Central memory CD4-positive, alpha-beta T cell (primary cell): ENCODE data around the gene NACA2.
"Not testable (repeated sequence)": the region's sequence is repeated elsewhere in the genome, so short reads cannot be mapped to it uniquely, and the experiment has no call there.

Experiments
- DNase-seq: peaks from one replicate; pipeline ENCODE4 v3.0.0; 2022
- total RNA-seq, 3 experiments: gene quantifications; one replicate each; lab custom pipeline; 2026; lab: John Stamatoyannopoulos, UW

The NACA2 gene
- total RNA-seq: 1.9 to 7.7 (median 5.5) reads per million in 3 experiments

DNA sequence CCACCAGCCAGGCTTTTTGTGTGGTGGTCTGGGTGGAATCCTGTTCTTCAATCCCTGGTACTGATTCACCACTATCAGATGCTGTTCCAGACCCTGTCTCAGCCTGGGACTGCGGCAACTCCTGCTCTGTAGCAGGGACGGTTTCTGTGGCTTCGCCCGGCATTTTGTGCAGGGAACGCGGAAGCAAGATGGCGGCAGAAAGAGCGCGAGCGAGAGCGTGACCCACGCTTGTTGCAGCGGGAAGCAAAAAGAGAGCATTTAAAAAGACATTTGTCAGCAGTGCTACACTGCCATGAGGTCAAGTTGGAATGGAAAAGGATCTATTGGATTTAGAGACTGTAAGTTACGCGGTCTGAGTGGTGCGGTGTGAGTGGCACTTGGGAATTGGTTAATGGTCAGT lies at the start of gene NACA2:
Gene NACA2, minus strand, starts transcription at position 202 of the 400 bp plus-strand sequence. Its CDS starts 39 bp downstream, at position 163.
- no peak for DNase-seq

DNA sequence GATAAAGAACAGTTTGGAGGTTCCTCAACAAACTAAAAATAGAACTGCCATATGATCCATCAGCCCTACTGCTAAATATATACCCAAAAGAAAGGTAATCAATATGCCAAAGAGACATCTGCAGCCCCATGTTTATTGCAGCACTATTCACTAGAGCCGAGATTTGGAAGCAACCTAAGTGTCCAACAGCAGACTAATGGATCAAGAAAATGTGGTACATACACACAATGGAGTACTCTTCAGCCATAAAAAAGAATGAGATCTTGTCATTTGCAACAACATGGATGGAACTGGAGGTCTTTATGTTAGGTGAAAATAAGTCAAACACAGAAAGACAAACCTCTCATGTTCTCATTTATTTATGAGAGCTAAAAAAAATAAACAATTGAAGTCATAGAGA lies 48.8 kb upstream of the NACA2 start:
- DNase-seq: no peak

DNA sequence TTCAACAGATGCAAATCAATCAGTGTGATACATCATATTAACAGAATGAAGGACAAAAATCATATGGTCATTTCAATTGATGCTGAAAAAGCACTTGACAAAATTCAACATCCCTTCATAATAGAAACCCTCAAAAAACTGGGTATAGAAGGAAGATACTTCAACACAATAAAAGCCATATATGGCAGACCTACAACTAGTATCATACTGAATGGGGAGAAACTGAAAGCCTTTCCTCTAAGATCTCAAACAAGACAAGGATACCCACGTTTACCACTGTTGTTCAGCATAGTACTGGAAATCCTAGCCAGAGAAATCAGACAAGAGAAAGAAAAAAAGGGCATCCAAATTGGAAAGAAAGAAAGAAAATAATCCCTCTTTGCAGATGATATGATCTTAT lies 47.1 kb upstream of the NACA2 start:
- no peak for DNase-seq

DNA sequence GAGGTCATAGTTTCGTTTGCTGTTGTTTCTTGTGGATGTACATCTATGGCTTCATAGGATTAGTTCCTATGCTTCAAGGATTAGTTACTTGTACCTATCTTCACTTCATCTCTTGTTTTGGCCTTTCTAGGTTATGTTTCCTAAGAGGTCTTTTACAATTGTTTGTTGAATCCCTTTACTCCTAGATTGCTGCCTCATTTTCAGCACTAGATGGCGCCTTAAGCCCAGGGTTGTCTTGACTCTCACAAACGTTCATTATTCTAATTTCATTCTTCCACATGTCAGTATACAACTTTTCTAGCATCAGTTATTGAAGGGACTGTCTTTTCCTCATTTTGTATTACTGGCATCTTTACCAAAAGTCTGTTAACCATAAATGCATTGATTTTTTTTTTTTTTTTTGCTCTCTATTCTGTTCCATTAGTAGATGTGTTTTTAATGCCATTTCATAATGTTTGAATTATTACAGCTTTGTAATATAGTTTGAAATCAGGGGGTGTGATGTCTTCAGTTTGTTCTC lies 45.0 kb upstream of the NACA2 start:
- peak; percentile 35 for DNase-seq

DNA sequence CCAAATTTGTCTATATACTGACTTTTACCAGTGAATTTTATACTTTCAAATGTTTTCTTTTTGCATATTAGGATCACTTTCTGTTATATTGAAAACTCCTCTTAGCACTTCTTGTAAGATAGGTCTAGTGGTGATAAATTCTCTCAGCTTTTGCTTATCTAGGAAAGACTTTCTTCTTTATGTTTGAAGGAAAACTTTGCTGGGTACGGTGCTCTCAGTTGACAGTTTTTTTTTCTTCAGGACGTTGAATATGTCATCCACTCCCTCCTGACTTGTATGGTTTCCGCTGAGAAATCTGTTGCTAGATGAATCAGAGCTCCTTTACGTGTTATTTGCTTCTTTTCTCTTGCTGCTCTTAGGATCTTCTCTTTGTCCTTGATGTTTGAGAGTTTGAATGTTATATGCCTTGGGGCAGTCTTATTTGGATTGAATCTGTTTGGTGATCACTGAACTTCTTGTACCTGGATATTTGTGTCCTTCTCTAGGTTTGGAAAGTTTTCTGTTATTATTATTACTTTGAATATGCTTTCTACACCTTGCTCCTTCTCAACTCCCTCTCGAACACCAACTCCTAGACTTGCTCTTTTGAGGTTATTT lies 44.0 kb upstream of the NACA2 start:
- DNase-seq: no peak

DNA sequence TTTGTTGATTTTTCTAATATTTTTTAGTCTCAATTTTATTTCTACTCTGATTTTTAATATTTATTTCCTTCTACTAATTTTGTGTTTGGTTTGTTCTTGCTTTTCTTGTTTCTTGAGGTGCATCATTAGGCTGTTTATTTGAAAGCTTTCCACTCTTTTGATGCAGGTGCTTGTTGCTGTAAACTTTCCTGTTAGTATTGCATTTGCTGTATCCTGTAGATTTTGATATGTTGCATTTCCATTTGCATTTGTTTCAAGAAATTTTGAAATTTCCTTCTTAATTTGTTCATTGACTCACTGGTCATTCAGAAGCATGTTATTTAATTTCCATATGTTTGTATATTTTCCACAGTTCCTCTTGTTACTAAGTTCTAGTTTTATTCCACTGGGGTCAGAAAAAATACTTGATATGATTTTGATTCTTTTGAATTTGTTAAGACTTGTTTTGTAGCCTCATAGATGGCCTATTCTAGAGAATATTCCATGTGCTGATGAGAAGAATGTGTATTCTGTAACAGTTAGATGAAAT lies 43.1 kb upstream of the NACA2 start:
- DNase-seq: no peak

DNA sequence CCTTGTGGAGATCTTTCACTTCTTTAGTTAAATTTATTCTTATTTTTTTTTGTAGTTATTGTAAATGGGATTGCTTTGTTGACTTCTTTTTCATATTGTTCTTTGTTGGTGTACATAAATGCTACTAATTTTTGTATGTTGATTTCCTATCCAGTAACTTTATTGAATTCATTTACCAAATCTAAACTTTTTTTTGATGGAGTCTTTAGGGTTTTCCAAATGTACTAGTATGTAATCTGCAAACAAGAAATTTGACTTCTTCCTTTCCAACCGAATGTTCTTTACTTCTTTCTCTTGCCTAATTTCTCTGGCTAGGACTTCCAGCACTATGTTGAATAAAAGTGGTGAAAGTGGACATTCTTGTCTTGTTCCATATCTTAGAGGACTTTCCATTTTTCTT lies 41.8 kb upstream of the NACA2 start:
- no peak for DNase-seq

DNA sequence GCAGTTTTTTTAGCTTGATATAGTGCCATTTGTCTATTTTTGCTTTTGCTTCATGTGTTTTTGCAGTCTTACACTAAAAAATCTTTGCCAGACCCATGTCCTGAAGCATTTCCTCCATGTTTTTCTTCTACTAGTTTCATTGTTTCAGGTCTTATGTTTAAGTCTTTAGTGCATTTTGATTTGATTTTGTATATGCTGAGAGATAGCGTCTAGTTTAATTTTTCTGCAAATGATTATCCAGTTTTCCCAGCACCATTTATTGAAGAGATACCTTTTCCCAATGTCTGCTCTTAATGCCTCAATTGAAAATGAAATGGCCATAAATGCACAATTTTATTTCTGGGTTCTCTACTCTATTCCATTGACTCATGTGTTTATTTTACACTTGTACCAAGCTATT lies 40.8 kb upstream of the NACA2 start:
- DNase-seq: no peak

DNA sequence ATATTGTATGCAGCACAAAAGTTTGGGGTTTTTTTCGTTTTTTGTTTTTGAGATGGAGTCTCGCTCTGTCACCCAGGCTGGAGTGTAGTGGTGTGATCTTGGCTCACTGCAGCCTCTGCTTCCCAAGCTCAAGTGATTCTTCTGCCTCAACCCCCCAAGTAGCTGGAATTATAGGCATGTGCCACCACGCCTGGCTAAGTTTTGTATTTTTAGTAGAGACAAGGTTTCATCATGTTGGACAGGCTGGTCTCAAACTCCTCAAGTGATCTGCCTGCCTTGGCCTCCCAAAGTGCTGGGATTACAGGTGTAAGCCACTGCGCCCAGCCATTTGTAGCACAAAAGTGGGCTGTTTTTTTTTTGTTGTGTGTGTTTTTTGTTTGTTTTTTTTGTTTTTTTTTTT lies 37.1 kb upstream of the NACA2 start:
- not testable (repeated sequence) for DNase-seq

DNA sequence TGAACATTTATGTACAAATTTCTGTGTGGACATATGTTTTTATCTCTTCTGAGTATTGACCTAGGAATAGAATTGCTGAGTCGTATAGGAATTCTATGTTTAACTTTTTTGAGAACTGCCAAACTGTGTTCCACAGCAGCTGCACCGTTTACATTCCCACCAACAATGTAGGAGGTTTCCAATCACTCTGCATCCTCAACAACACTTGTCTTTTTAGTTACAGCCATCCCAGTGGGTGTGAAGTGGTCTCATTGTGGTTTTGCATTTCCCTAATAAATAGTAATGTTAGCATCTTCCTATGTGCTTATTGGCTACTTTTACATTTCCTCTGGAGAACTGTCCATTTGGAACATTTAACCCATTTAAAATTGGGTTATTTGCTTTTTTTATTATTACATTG lies 36.6 kb upstream of the NACA2 start:
- DNase-seq: no peak

DNA sequence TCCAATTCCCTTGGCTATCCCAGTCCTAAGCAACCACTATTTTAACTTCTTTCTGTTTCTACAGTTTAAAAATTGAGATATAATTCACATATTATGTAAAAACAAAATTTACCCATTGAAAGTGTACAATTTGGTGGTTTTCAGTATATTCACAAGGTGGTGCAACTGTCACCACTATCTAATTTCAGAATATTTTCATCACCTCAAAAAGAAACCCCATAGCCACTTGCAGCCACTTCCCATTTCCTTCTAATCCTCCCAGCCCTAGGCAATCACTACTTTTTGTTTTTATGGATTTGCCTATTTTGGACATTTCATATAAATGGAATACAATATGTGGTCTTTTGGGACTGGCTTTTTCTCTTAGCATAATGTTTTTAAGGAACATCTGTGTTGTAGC lies 36.1 kb upstream of the NACA2 start:
- no peak for DNase-seq

DNA sequence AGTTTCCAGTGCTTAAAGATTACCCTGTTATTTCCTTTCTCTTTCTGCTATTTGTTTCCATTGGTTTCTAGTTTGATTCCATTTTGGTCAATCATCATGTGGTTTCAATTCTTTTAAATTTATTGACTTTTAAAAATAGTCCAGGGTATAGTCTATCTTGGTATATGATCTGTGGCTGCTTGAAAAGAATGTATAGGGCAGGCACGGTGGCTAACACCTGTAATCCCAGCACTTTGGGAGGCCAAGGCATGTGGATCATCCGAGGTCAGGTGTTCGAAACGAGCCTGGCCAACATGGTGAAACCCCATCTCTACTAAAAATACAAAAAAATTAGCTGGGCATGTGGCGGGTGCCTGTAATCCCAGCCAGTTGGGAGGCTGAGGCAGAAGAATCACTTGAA lies 34.5 kb upstream of the NACA2 start:
- no peak for DNase-seq

DNA sequence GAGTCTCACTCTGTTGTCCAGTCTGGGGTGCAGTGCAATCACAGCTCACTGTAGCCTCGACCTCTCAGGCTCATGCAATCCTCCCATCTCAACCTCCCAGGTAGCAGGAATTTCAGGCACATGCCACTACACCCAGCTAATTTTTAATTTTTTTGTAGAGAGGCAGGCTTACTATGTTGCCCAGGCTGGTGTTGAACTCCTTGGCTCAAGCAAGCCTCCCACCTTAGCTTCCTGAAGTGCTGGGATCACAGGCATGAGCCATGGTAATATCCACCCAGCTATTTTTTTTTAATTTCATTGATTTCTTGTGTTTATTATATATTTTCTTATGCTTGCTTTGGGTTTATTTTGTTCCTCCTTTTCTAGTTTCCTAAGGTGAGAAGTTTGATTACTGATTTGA lies 33.9 kb upstream of the NACA2 start:
- DNase-seq: no peak

DNA sequence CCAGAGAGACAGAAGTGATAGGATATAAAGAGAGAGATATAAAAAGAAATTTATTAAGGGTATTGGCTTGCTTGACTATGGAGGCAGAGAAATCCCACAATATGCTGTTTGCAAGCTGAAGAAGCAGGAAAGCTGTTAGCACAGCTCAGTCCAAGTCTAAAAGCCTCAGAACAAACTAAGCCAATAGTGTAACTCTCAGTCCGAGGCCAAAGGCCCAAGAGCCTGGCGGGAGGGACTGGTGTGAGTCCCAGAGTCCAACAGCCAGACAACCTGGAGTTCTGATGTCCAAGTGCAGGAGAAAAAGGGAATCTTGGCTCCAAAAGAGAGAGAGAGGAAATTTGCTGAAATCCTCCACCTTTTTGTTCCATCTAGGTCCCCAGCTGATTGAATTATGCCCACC lies 30.3 kb upstream of the NACA2 start:
- no peak for DNase-seq

DNA sequence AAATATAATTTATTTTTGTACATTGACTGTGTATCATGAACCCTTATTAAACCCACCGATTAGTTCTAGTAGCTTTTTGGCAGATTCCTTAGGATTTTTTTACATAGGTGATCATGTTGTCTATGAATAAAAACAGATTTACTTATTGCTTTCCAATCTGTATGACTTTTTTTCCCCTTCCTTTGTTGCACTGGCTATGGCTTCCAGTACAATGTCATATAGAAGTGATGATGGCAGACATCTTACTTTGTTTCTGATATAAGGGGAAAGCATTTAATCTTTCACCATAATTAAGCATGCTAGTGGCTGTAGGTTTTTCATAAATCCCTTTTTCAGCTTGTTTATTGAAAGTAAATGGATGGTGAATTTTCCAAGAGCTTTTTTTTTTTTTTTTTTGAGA lies 28.9 kb upstream of the NACA2 start:
- DNase-seq: no peak

DNA sequence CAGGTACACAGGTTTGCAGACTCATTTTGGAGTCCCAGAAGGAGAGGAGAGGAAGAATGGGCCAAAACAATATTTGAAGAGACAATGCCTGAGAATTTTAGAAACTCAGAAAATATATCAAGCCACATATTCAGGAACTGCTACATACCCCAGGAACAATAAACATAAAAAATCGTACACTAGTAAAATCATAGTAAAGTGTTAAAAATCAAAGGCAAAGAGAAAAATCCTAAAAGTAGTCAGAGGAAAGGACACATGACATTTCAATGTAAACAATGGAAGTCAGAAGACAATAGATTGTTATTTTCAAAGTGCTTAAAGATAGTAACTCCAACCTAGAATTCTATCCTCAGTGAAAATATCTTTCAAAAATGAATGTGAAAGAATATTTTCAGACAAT lies 28.5 kb upstream of the NACA2 start:
- no peak for DNase-seq

DNA sequence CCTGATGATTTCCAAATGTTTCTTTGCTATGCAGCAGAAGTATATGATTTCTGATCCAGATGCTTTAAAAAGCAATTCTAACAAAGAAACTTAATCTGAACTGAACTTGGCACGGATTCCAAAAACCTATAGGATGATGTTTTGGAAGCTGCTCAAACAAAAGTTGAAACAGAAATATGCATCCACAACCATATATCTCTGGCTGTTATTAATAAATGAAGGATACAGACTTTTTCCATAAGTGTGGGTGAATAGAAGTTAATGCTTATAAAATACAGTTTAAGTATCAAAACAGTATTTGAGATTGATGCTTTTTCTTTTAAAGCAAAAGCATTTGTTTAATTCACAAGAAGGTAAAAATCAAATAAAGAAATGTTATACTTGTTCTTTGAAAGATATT lies 27.9 kb upstream of the NACA2 start:
- no peak for DNase-seq

DNA sequence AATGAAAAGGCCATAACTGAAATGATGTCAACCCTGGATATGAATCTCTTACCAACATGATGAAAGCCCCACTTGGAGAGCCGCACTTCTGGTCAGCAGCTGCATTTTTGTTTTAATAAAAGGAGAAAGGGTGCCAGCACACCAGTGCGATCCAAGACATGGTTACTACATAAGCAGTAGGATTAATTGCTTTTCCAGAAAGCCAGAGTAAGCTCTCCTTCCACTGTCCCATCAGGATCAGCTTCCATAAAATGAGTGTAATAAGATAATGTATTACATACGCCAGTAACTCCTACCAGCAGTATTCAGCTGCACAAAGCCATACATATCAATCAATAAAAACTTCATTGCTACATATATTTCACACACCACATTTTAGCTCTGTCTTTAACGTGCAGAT lies 26.3 kb upstream of the NACA2 start:
- no peak for DNase-seq

DNA sequence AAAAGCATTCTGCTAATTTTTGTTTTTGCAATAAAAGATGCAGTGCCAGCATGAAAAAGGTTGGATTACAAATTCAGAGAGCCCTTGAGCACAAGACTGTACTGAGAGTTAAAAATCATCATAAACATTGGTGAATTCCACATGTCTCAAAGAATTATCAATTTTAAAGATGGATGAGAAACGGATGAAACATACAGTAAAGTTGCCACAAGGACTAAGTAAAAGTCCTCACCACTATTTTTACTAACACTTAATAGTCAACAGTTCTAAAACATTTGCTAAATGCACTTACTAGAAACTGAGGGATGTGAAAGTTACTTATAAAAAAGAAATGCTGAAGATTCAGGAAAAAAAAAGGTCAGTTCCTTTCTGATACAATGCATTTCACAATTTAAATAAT lies 25.8 kb upstream of the NACA2 start:
- DNase-seq: no peak

DNA sequence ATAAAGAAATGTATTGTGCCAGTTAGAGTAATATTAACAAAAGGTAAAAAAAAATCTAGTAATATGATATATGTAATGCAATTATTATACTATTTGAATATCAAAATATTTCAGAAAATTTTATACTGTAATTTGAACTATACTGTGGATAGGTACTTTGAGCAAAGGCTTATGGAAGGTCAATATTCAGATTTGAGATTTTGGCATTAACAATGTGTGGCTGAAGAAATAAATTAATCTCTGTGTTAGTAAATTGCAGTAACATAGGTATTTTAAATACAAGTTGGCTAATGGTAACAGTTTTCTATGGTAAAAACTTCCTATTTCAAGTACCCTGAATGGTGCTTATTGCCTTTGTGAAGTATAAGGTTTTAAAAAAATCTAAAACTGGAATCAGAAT lies 23.2 kb upstream of the NACA2 start:
- DNase-seq: no peak

DNA sequence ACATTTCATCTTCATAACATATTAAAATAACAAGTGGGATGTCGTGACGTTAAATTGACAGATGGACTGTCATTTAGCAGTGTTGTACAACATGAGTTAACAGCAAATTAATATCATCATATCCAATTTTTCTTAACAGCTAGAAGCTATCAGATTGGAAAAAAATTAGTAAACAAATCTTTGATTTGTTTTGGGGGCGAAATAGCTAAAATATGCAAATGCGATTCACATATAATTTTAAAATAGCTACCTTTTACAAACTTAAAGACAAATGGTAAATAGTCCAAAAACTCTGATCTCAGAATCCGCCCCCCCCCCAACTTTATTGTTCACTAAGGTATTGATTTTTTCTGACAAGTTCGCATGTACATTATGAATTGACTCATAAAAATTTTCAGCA lies 20.3 kb upstream of the NACA2 start:
- DNase-seq: no peak

DNA sequence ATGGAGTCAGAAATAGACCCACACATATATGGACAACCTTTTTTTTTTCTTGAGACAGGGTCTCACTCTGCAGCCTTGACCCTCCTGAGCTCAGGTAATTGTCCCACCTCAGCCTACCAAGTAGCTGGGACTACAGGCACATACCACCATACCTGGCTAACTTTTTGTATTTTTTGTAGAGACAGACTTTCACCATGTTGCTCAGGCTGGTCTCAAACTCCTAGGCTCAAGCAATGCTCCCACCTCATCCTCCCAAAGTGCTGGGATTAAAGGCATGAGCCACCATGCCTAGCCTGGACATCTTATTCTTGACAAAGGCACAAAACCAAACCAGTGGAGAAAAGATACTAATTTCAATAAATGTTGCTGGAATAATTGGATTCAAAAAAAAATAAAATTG lies 14.7 kb upstream of the NACA2 start:
- no peak for DNase-seq

DNA sequence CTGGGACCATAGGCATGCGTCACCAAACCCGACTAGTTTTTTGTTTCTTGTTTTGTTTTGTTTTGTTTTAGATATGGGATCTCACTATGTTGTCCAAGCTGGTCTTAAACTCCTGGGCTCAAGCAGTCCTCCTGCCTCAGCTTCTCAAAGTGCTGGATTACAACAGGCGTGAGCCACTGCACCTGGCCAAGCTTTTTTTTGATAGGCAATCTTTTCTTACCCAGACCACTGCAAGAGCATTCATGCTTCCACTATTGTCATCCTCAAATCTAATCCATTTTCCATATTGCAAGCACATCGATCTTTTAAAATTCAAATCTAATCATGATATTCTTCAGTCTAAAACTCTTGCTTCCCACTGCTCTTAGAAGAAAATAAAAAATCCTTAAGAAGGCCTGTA lies 10.3 kb upstream of the NACA2 start:
- no peak for DNase-seq

DNA sequence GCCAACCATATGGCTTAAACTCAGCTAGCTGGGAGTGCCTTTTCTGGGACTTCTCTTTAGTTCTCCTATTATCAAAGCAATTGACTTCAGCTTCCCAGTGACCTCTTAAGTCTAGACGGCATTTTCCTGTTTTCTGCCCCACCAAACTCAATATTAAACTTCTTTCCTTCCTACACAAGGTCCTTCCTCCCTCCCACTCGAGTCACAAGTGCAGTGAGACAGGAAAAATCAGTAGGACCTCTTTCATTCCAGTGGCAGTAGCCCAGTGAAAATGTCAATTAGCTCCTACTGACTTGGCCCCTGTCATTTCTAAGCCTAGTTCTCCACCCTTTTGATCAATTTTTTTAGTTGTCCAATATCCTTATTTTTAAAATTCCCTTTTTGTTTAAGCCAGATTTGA lies 9.6 kb upstream of the NACA2 start:
- DNase-seq: no peak

DNA sequence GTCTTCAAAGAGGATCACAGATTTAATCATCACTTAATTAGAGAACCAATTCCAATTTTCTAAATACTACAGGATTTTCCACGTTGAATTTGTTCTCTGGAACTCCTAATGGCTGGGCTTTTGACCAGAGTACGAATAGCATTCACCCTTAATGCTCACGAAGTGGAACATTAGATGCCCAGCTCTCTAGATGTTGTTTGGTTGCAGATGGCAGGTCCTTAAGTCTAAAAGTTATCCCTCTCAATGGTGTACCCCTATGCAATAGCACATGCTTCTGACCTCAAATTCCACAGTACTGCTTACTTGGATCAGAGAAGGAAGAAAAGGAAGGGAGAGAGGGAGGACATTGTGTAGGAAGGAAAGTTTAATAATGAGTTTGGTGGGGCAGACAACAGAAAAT lies 8.6 kb upstream of the NACA2 start:
- DNase-seq: no peak
